Dermis blood vessel endothelial cell (primary cell): ENCODE results near the gene UFC1. TPM values are rescaled to one million over a fixed set of nuclear protein-coding genes. Genes with fewer than 3 reads are reported as not detected.

Experiments
- DNase-seq: peaks from one replicate; pipeline ENCODE4 v3.0.0; 2010
- total RNA-seq: library from RNA; depleted of rRNA; stranded (reverse); fragments of >200 nt; gene quantifications from 2 replicates; pipeline ENCODE4 v1.2.3, GENCODE V29; 2014

UFC1 gene
- total RNA-seq, 1 donor from 2014 or later: 134 TPM

DNA sequence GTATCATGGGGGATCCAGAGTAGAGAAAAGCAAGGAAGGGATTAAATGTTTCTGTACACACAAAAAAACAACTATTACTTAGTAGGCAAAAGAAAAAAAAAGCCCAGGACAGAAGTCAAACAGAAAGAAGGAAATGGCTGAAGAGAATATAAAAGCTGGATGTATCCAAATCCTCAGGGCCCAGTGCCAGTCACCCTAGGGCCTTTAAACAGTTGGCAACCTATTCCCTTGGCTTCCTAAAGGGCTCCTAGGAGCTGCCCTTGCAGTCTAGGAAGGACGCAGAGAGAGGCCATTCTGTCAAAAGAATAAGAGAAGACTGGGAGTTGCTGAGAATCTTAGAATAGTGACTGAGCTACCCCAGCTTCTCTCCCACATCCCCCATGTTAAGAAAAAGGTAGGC, 18.6 kb downstream of the UFC1 start:
- no peak for DNase-seq

DNA sequence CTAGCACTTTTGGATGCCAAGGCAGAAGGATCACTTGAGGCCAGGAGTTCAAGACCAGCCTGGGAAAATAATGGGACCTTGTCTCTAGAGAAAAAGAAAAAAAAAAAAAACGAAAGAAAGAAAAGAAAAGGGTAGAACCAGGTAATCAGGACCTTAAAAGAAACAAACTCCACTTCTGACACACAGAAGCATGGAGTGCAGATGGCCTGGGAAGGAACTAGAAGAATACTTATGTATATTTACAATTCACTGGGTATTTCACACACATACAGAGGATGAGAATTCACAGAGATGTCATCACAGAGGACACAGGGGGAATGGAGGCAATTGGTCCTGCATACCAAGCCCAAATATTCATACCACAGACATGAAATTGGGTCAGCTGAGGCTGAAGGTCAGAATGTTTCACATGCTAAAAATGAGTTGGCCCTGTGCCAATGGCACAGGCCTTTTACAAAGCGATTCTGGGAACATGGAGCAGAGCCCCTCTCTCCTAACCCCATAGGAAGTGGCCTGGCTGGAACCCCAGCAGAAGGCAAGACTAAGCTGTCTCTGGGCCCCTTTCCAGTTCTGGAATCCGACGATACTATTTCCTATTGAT, 19.1 kb downstream of the UFC1 start:
- no peak for DNase-seq

DNA sequence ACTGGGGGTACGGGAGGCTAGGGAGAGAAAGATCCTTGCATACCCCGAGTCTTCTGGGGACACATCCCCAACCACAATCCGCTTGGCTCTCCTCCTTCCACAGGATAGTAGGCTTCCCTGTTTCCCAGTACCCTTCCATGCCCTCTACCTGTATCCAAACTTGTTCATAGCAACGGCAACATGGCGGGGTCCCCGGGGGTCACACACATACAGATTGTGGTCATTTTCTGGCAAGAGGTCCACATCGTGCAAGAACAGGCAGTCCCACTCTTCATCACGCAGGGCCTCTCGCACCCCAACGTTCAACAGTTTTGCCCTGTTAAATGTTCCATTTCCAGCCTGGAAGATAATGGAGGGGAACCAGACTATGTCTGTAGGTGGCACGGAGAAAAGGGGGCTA, 19.9 kb downstream of the UFC1 start:
- DNase-seq: no peak

DNA sequence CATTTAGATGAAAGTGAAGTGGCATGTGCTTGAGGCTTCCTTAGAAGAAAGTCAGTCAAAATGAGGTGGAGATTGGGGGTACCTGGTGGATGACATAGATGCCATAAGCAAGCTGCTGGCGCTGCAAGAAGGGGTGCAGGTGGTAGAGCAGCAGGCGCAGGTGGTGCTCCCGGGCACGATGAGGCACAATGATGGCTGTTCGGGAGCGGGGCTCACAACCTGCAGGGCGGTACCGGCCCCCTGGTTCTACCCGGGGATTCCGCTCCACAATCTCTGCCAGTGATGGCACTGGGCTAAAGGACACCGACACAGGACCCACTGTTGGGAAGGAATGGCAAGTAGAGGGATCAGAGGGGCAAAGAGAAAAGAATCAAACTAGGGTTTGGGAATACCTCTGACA, 21.1 kb downstream of the UFC1 start:
- DNase-seq: no peak

DNA sequence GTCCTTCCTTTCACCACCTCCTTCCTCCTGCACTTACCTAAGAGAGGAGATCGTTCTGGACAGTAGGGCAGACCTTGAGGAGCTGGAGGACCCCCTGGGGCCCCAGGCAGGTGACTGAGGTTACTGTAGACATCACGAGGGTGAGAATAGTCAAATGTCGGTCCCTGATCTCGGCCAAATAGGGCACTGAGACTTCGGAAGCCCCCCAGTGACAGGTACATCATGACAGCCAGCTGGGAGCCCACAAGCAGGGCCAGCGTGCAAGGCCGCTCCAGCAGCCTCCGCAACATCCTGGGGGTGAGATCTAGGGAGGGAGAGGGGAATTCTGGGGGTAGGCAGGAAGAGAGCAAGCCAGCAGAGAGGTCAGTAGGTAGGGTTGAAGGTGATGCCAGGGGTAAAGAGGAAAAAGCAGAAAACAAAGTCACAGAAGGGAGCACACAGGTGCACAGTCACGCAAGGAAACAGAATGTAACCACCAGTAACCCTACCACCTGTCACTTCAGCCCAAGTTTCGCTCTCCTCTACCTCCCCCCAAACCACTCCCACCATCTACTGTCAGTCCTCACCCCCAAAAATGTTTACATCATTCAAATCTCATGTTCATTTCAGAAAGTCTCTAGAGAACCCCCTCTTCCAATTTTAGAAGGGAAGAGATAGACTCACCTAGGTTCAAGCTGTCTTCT, 22.1 kb downstream of the UFC1 start:
- no peak for DNase-seq

DNA sequence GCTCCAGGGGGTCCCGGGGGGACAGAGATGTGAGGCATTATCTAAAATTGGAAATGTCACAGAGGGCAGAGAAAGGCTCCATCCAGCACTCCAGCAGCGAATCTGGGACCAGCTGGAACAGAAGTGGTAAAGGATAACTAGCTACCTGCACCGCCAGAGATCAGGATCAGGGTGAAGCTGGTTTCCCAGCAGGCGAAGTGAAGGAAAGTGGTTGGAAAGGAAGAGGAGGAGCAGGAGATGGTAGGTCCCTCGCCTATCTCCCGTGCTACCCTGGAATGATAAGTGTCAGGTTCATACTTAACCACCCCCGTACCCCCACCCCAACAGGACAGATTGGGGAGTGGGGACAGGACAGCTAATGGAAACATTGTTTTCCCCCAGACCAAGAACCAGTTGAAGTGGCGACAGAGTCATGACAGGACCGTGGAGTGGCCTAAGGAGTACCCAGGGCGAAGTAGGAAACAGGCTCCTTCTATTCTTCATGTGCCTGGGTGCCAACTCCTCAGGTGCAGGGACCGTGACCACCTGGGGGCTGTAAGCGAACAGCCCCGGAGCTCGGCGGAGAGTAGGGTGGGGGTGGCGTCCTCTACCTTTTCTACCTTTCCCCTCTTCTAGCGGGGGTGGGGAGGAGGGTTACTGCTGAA, 22.8 kb downstream of the UFC1 start:
- no peak for DNase-seq

DNA sequence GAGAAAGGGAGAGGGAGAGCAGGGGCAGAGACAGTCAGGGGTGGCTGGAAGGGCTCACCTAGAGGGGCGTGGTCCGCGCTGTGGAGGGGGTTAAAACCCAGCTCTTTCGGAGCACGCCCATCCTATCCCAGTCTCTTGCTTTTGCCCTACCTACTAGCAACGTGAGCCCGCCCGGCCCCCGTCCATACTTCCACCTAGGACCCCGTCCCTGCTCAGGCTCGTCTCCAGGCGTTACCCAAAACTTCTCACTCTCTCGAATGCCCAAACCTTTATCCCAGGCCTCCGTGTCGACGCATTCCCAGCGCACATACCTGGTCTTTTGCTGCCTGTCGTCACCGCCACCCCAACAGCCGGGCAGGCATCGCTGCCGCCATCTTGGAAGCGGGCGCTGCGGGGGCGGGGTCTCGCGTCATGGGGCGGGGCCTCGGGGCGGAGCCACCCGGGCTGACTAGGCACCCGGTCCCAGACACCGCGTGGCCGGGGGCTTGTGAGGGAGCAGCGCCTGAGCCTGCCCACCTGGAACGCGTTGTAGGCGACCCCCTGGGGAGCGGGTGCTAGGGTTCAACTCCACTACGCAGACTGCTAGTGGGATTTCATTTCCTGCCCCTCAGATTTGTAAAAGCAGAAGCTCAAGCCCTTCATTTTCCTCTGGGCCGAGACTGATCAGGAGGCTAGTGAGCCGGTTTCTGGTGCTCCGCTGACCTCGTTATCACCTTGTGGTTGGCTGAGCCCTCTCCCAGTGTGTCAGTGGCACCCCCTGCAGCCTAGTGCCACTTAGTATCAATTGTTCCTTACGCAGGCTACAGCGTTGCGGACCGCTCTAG, 23.5 kb downstream of the UFC1 start, which contains the start of gene B4GALT3:
Gene B4GALT3, minus strand, starts transcription at position 396 of the 824 bp plus-strand sequence. CDS start 1,447 bp downstream, outside the sequence.
- peak; percentile 87 for DNase-seq

DNA sequence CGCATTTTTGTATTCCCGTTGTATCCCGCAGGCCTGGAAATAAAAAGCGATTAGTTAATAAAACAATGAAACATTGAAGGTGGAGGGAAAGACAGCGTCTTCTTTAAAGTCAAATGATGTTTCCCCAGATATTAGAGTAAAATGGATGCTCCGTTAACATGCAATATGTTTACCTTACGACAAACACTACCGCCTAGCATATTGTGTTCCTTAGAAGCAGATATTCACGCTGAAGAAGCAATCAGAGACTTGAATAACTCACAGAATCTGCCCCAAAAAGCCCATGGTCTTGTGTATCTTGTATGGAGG, 24.1 kb downstream of the UFC1 start:
- DNase-seq: no peak

DNA sequence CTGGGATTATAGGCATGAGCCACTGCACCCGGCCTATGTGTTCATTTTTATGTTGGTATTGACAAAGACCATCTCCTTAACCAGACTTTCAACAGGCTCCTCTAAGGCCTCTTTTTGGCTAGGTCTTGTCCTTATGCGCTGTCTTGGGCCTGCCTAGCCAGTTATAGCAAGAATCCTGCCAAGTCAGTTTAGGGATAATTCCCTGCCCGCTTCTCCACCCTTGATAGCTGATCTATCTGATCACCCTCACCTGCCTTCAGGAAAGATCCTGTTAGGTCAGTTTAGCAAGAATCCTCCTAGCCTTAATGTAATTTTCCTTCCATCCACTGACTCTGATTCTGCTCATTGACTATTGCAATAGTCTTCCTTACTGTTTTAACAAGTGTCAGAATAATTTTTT, 25.9 kb downstream of the UFC1 start:
- DNase-seq: no peak

DNA sequence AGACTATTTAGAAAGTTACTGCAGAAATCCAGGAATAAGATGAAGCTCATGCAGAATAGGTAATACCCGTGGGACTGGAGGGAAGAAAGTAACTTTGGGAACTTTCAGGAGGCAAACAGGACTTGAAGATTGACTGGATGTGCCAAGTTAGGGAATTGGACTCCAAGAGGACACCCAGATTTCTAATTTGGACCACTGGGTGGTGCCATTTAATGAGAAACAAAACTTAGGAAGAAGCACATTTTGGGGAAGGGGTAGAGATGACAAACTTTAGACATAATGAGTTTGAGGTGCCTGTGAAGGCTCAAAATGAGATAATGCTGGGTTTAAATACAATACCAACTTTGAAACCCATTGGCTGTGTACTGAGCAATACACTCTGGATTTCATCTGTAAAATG, 26.9 kb downstream of the UFC1 start:
- DNase-seq: peak; percentile 58

DNA sequence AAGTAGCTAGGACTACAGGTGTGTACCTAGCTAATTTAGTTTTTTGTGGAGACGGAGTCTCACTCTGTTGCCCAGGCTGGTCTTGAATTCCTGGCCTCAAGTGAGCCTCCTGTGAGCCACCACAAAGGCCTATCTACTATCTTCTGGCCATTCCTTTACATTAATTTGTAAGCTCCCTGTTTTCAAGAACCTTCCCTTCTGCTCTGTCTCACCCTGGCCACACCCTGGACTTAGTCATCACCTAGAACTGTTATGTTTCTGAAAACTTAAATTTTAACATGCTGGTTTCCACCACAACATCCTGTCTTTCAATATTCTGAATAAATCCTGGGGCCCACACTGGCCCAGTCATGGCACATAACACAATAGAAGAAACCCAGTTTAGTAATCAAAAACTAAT, 28.4 kb downstream of the UFC1 start:
- DNase-seq: no peak

DNA sequence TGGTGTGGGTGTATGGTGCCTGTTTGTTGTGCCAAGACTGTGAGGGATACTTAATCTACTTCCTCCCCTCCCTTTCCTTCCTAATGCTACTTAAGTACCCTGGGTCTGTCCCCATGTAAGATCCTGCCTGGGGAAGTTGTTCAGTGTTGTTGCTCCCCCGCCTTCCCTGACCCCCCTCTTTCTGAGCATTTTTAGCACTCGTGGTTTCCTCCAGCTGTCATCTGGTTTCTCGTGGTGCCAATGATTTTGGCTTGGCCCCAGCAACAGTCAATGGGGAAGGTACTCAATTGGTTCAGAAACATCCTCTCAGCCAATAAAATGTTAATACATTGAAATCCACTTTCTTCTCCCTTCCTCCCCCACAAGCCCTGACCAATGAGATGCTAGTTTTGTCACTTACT, 31.5 kb downstream of the UFC1 start:
- DNase-seq: peak; percentile 98

DNA sequence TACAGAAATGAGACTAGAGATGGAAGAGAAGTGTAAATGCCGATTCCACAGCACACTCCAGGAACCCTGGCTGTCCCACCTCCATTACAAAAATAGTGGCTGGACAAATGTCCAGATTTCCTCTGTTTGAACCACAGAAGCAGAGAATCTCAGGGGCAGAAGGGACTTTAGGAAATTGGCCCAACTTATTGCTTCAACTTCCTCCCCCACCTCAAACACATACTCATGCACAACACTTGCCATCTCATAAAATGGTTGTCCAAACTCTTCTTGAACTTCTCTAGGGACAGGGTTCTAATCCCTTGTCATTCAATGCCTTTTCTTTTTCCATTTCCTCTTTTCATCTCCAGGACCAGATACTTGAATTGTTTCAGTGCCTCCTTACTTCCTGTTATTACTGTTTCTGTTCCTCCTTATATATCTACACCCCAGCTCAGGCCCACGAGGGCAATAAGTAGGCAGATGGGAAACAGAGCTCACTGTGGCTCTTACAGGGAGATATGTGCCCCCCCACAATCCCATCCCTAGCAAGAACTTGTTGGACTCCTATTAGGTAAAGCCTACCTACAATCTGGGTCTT, 32.0 kb downstream of the UFC1 start:
- no peak for DNase-seq

DNA sequence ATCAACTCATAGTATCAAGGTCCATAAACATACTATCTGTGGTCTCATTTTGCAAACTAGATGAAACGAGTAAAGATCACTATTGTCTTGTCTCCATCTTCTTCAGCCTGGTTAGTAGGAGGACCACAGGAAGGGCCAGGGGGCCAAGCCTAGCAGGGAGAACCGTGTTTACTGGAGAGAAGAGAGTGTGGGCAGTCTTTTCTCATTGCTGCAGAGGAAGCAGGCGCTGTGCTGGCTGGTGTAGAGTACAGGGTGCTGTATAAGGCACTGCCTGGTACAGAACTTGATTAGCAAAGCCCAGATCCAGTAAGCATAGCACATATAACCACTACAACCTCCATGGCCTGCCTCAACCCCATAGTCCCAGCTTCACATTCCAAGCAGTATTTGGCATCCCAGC, 33.5 kb downstream of the UFC1 start:
- no peak for DNase-seq

DNA sequence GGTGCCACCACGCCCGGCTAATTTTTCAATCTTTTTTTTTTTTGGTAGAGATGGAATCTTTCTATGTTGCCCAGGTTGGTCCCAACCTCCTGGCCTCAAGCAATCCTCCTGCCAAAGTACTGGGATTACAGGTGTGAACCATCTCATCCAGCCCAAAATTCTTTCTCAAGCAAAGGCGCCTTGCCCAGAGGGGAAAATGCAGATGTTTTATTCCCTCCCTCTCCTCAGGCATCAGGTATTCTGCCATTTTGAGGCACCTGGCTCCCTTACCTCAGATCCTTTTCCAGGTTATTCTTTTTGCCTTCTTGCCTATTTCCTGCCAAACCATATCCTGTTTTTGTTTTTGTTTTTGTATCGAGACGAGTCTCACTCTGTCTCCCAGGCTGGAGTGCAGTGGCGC, 34.6 kb downstream of the UFC1 start:
- DNase-seq: no peak

DNA sequence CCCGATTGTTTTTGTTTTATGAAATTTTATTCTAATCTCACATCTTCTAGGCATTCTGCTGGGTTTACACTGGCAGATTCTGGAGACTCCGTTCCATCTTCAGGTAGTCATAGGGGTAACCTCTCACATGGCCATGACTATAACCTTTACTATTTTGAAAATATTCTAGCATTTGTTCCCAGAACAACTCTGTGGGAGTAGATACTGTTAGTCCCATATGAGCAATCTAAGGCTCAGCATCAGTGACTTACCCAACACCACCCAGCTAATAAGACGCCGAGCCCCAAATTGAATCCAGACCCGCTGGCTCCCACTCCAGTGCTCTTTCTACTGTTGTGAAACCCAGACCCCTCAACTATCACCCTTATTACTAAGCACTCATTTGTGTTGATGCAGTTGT, 35.3 kb downstream of the UFC1 start:
- DNase-seq: no peak

DNA sequence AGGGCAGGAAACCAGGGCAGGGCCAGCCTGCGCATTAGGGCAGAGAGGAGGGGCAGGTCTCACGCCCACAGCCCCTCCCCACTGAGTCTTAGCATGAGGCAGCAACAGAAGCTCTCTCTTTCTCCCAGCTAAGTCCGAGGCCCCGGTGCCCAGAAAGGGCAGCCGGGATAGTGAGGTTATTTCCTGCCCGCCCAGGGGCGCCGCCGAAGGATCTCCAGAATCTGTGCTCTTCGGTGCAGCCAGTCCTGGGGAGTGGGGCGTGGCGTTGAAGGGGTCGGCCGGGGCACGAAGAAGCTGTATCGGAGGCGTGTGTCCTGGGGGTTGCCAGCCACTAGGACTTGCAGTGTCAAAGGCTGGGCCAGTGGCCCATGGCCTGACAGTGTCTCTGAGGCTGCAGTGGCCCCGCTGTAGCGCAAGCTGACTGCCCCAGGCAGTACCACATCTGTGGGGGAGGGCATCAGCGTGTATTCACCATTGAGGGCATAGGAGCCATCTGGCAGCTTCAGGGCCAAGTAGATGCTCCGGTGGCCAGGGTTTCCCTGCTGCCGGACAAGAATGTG, 37.3 kb downstream of the UFC1 start:
- no peak for DNase-seq

DNA sequence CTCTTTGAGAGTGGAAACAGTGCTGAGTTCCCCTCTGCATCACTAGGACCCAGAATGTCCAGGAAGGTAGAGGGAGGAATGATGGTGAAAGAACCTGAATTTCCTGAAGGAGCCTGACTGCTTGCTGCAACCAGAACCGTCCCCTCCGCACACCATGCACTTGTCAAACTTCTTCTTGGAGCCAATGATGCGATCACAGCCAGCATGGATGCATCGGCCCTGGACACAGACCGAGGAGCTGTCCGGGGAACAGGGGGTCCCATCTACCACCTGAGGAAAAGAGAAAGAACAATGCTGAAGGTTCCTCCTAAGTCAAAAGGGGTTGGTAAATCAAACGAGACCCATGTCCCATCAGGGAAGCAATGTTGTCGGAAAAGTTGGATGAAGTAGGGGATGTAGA, 38.2 kb downstream of the UFC1 start:
- no peak for DNase-seq

DNA sequence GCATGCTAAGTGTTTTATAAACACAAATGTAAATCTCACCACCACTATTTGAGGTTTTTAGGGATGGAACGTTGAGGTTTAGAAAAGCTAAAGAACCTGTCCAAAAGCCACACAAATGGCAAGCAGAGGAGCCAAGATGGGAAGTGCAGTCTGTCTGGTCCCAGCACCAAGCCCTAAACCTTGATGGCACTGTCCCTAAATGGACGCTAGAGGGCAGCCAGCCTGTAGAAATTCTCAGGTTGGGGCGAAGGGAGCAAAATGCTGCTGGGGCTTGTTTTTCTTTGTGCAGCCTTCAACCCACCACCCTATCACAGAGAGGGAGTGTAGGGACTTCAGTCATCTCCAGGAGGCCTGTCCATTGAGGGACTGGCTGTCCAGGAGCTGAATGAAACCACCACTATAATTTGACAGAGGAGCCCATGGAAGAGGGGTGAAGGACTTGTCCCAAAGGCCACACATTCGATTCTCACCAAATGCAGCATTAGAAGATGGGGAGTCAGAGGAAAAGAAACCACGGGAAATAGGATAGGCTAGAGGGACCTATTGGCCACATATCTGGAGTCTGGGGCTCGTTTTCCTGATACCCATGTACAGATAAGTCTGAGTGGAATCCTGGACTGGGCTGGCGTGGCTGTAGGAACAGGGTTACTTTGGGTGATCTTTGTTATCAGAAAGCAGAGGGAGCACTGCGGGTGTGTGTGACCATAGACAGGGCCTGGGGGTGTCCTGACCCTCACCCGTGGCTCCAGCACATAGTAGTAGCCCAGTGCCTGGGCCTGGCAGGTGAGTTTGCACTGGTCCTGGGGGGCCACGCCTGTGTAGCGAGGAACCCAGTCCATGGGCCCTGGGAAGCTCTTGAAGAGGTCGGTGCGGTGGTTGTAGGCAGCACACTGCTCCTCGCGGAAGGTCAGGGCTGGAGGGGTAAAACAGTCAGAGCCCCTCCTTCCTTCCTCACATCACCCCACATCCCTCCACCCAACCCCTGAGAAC, 39.0 kb downstream of the UFC1 start:
- peak; percentile 87 for DNase-seq

DNA sequence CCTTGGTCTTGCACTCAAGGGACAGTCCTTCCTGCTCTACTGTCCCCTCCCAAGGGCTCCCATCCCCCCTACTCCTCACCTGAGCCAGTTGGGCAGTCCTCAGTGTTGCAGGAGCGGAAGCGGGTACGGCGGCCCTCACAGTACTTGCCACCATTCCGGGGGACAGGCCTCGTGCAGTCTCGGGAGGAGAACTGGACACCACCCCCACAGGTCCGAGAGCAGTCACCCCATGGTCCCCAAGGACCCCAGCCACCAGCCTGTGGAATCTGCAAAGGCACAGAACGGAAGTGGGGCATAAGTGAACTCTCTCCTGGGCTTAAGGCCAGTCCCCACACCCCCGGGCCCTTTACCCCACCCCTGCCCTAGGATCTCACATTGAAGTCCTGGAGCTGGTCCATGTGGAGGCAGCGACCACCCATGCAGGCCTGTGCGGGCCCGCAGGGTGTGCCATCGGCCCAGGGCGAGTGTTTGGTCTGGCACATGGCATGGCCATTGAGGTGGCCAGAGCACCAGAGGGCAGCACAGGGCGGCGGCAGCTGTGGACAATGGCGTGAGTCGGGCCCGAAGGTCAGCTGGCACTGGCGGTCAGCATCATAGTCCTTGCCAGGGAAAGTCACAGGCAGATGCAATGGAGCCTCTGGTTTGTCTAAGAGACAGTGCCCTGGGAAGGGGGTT, 39.9 kb downstream of the UFC1 start:
- peak; percentile 71 for DNase-seq

DNA sequence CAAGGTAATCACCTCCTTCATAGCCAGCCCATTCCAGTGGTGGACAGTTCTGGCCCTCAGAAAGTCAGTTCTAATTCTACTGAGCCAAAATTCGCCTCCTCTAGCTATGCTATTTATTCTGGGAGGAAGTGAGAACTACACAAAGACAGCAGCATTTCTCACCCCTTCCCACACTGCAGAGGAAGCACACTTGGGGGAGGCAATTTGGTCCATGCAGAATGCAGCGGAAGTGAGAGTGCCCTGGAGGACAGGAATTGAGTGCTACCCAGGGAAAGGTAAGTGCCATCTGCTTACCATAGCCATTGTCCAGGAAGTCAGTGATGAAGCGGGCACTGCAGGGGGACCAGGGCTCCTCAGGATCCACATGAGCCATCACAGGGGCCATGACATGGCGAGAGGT, 41.4 kb downstream of the UFC1 start:
- DNase-seq: no peak
